IMR-90 (cell line): ENCODE data around the gene SLC2A2. TPM values are rescaled to one million over a fixed set of nuclear protein-coding genes. Genes with fewer than 3 reads are reported as not detected.

Source experiments
- ATAC-seq: fragments of 200-7000 bp; cut with Tn5 transposase; 2 replicates; pipeline ENCODE4 v1.9.1; 2020; ENCODE audit warnings: low read depth, mild to moderate bottlenecking, moderate library complexity
- BruUV-seq: library from RNA; stranded (reverse); fragments of 400-500 nt; replicated peaks from 2 replicates; lab custom pipeline; 2021; lab: Mats Ljungman, UMichigan
- CTCF ChIA-PET: fragments of 300-600 bp; formaldehyde crosslinking; extraction: SDS; loops from one replicate; lab custom pipeline; 2021; ENCODE audit warnings: antibody characterized with exemption; lab: Yijun Ruan, JAX
- POLR2A ChIA-PET: fragments of 300-600 bp; sonication (Branson Sonifier 250); formaldehyde crosslinking; loops from one replicate; lab custom pipeline; 2022; ENCODE audit warnings: antibody characterized with exemption; ENCODE audit not compliant: unreplicated experiment; lab: Charles Lee
- DNase-seq: peaks from one replicate; pipeline ENCODE4 v3.0.0; 2013
- H2AFZ ChIP-seq: replicated peaks from 2 replicates; pipeline ENCODE3; 2013; ENCODE audit warnings: low read length, mild to moderate bottlenecking; ENCODE audit not compliant: poor library complexity
- H2AK5ac ChIP-seq: 2 replicates; pipeline ENCODE4 v1.6.1; 2013; ENCODE audit warnings: low read depth, low read length, inconsistent platforms
- H2AK9ac ChIP-seq: replicated peaks from 2 replicates; pipeline ENCODE3; 2013; ENCODE audit warnings: mild to moderate bottlenecking, low read depth, low read length, moderate library complexity; ENCODE audit not compliant: poor library complexity
- H2BK120ac ChIP-seq: 2 replicates; pipeline ENCODE4 v1.6.1; 2013; ENCODE audit warnings: low read depth, low read length, inconsistent platforms
- H2BK15ac ChIP-seq: 3 replicates; pipeline ENCODE4 v1.6.1; 2013; ENCODE audit warnings: low read depth, low read length, inconsistent platforms
- H2BK20ac ChIP-seq: 2 replicates; pipeline ENCODE4 v1.6.1; 2013; ENCODE audit warnings: low read depth, mild to moderate bottlenecking, inconsistent platforms, low read length, moderate library complexity
- H2BK5ac ChIP-seq: 2 replicates; pipeline ENCODE4 v1.6.1; 2013; ENCODE audit warnings: mild to moderate bottlenecking, low read depth, low read length, inconsistent platforms; ENCODE audit not compliant: poor library complexity, severe bottlenecking
- H3K14ac ChIP-seq: replicated peaks from 2 replicates; pipeline ENCODE4 v1.6.1; 2013; ENCODE audit warnings: low read depth, low read length, inconsistent platforms
- H3K18ac ChIP-seq: 2 replicates; pipeline ENCODE4 v1.6.1; 2013; ENCODE audit warnings: low read depth, low read length, control low read depth
- H3K23ac ChIP-seq: 2 replicates; pipeline ENCODE4 v1.6.1; 2013; ENCODE audit warnings: low read depth, low read length, inconsistent platforms
- H3K27ac ChIP-seq: 2 replicates; pipeline ENCODE4 v1.5.1; 2013; ENCODE audit warnings: mild to moderate bottlenecking, control low read depth, low read length; ENCODE audit not compliant: insufficient read depth
- H3K27me3 ChIP-seq: 2 replicates; pipeline ENCODE4 v1.6.1; 2013; ENCODE audit warnings: low read length; ENCODE audit not compliant: control insufficient read depth, insufficient read depth
- H3K36me3 ChIP-seq: 2 replicates; pipeline ENCODE4 v1.6.1; 2013; ENCODE audit warnings: low read length, mixed read lengths; ENCODE audit not compliant: control insufficient read depth, insufficient read depth
- H3K4ac ChIP-seq: 2 replicates; pipeline ENCODE4 v1.6.1; 2013; ENCODE audit warnings: low read depth, low read length, inconsistent platforms
- H3K4me1 ChIP-seq: 2 replicates; pipeline ENCODE4 v1.6.1; 2013; ENCODE audit warnings: low read length, mixed read lengths; ENCODE audit not compliant: control insufficient read depth, insufficient read depth
- H3K4me2 ChIP-seq: 2 replicates; pipeline ENCODE4 v1.6.1; 2013; ENCODE audit warnings: low read depth, mild to moderate bottlenecking, control low read depth, low read length, moderate library complexity
- H3K4me3 ChIP-seq: 2 replicates; pipeline ENCODE4 v1.5.1; 2013; ENCODE audit warnings: low read depth, mild to moderate bottlenecking, control low read depth, low read length, moderate library complexity; ENCODE audit not compliant: insufficient read depth
- H3K56ac ChIP-seq: 2 replicates; pipeline ENCODE4 v1.6.1; 2013; ENCODE audit warnings: low read length, inconsistent platforms; ENCODE audit not compliant: insufficient read depth; ENCODE audit errors: extremely low read depth
- H3K79me1 ChIP-seq, 2 experiments: 2 replicates each; pipeline ENCODE4 v1.6.1; 2013; ENCODE audit warnings: low read length in 2 of 2, inconsistent platforms in 1 of 2, low read depth in 1 of 2
- H3K9ac ChIP-seq: 2 replicates; pipeline ENCODE4 v1.6.1; 2013; ENCODE audit warnings: low read depth, low read length, control low read depth
- H3K9me1 ChIP-seq: 2 replicates; pipeline ENCODE4 v1.6.1; 2013; ENCODE audit warnings: low read length, inconsistent platforms; ENCODE audit not compliant: insufficient read depth
- H3K9me3 ChIP-seq: 2 replicates; pipeline ENCODE4 v1.6.1; 2013; ENCODE audit warnings: low read length; ENCODE audit not compliant: control insufficient read depth, insufficient read depth
- H4K20me1 ChIP-seq: 2 replicates; pipeline ENCODE4 v1.6.1; 2013; ENCODE audit warnings: low read length, inconsistent platforms; ENCODE audit not compliant: insufficient read depth
- H4K5ac ChIP-seq: 2 replicates; pipeline ENCODE4 v1.6.1; 2013; ENCODE audit warnings: mild to moderate bottlenecking, low read depth, low read length, control low read depth
- H4K8ac ChIP-seq, 2 experiments: 2 replicates each; pipeline ENCODE4 v1.6.1; 2013; ENCODE audit warnings: low read depth in 2 of 2, low read length in 2 of 2, control low read depth in 1 of 2, inconsistent platforms in 1 of 2
- H4K91ac ChIP-seq: 2 replicates; pipeline ENCODE4 v1.6.1; 2013; ENCODE audit warnings: low read depth, low read length, inconsistent platforms; ENCODE audit not compliant: insufficient read depth
- MAFK ChIP-seq: IDR thresholded peaks from 2 replicates; pipeline ENCODE4 v1.6.1; 2012; ENCODE audit warnings: low read depth, low read length, improper control_type of control experiment
- RCOR1 ChIP-seq: IDR thresholded peaks from 2 replicates; pipeline ENCODE4 v1.6.1; 2012; ENCODE audit warnings: mild to moderate bottlenecking, low read length, improper control_type of control experiment; ENCODE audit not compliant: insufficient replicate concordance
- WGBS, 2 experiments: methylation state at CpG; one replicate each; pipeline versions ENCODE4 v1.1.5 to v1.1.7; 2013; ENCODE audit warnings: missing lambda C conversion rate in 2 of 2; ENCODE audit not compliant: insufficient read length in 1 of 2; ENCODE audit errors: extremely low coverage in 2 of 2; 5-methylcytosine and 5-hydroxymethylcytosine counted together
- dilution Hi-C: fragments of 300-500 bp; cut with HindIII; formaldehyde crosslinking; loops from one replicate; pipeline ENCODE4 v1.14.3; 2018; ENCODE audit warnings: low sequenced_read_pairs; ENCODE audit not compliant: unreplicated experiment
- in situ Hi-C: fragments of 300-500 bp; cut with MboI; formaldehyde crosslinking; loops from 3 replicates; pipeline ENCODE4 v1.14.3; 2019; ENCODE audit warnings: low sequenced_read_pairs, inconsistent platforms, mixed read lengths
- intact Hi-C: fragments of 100-400 bp; cut with micrococcal nuclease; formaldehyde crosslinking; loops from 2 replicates; pipeline ENCODE4 v1.10.0; 2022
- polyA plus RNA-seq, 3 experiments: library from polyadenylated mRNA; depleted of rRNA; stranded (reverse); fragments of >200 nt; gene quantifications; 2 replicates each; pipeline ENCODE4 v1.2.3, GENCODE V29; 2012; ENCODE audit warnings: low replicate concordance in 1 of 3
- total RNA-seq: library from RNA; depleted of rRNA; stranded (reverse); fragments of >200 nt; gene quantifications from 2 replicates; pipeline ENCODE4 v1.2.3, GENCODE V29; 2012
- TF ChIP-seq, protein P1 (sequence below): fragments of 150-350 bp; IDR thresholded peaks from 2 replicates; pipeline ENCODE4 v1.6.1; 2016; ENCODE audit warnings: low read depth, mild to moderate bottlenecking, low read length, moderate library complexity, borderline replicate concordance

SLC2A2 gene
- total and polyA plus RNA-seq, 2 of the 4 experiments (the other 2 are of a cell fraction), result not detected

DNA sequence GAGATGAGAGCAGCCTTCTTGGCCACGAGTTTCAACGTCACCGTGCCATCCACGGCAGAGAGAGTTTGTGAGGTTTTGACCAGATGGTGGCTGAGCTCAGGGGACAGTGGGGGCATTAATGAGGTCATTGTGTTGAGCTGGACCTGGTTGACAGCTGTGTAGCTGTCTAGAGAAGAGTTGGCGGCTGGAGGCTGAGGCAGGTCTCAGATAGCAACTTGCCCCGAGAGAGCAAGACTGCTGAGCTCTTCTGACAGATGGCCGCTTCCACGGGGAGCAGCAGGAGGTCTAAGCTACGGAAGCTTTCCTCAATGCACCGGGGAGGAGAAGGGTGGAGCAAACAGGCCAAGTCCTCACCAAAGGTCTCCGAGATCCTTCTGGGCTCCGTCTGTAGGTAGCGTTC lies 73.3 kb downstream of the SLC2A2 start:
- no peak overlapping the region for H3K27ac ChIP-seq
- no peak overlapping the region for H2AFZ ChIP-seq
- H2BK5ac ChIP-seq, result no peak overlapping the region
- no peak overlapping the region for H3K4me3 ChIP-seq
- WGBS, 2 experiments, result 76% methylated on average over 3 of the region's 13 CpGs; no CpG with 5 or more reads in 1 of the 2 experiments
- no peak overlapping the region for H2BK15ac ChIP-seq
- H3K79me1 ChIP-seq, result no peaks in the 10 kb centered on the region
- no peak overlapping the region for H2BK20ac ChIP-seq
- H4K8ac ChIP-seq, result no peak overlapping the region
- H4K5ac ChIP-seq, result no peak overlapping the region
- H3K27me3 ChIP-seq, result peaks cover 13% of the 10 kb centered on the region
- no peak overlapping the region for H3K9ac ChIP-seq
- no peak for ATAC-seq
- no peak overlapping the region for H2AK9ac ChIP-seq
- H3K14ac ChIP-seq, result no peak overlapping the region
- H4K20me1 ChIP-seq, result no peaks in the 10 kb centered on the region
- no peak for DNase-seq
- no peaks in the 10 kb centered on the region for H3K4me1 ChIP-seq
- no peak overlapping the region for H3K4ac ChIP-seq
- intact Hi-C loops, result no loop called here
- H3K9me1 ChIP-seq, result no peaks in the 10 kb centered on the region
- in situ Hi-C loops, result loop anchor here (25.0 kb wide), 1 partner anchor 809 kb away; no protein-coding TSS in a partner anchor
- H3K9me3 ChIP-seq, result no peaks in the 10 kb centered on the region
- ChIA-PET CTCF (interaction anchor here (1.4 kb wide), 1 partner anchor 43 kb away, joined by 3 read pairs; no protein-coding TSS in a partner anchor), POLR2A (no interaction called here)
- H3K4me2 ChIP-seq, result no peak overlapping the region
- no peak overlapping the region for H4K91ac ChIP-seq
- H3K18ac ChIP-seq, result no peak overlapping the region
- H3K36me3 ChIP-seq, result no peaks in the 10 kb centered on the region
- dilution Hi-C loops, result no loop called here
- no peak overlapping the region for H2BK120ac ChIP-seq
- H2AK5ac ChIP-seq, result no peak overlapping the region
- H3K23ac ChIP-seq, result no peak overlapping the region
- TF ChIP-seq RCOR1 (no peak), MAFK (no peak)
- TF ChIP-seq, protein P1, sequence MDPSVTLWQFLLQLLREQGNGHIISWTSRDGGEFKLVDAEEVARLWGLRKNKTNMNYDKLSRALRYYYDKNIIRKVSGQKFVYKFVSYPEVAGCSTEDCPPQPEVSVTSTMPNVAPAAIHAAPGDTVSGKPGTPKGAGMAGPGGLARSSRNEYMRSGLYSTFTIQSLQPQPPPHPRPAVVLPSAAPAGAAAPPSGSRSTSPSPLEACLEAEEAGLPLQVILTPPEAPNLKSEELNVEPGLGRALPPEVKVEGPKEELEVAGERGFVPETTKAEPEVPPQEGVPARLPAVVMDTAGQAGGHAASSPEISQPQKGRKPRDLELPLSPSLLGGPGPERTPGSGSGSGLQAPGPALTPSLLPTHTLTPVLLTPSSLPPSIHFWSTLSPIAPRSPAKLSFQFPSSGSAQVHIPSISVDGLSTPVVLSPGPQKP, result no peak
- BruUV-seq, result no TSS peak
- H3K56ac ChIP-seq, result no peak overlapping the region
